Ureter (tissue), 1 donor: ENCODE measurements around the gene SMIM11. TPM values are rescaled to one million over a fixed set of nuclear protein-coding genes. Genes with fewer than 3 reads are reported as not detected.
"Not testable (repeated sequence)": the region's sequence is repeated elsewhere in the genome, so short reads cannot be mapped to it uniquely, and the experiment has no call there.

Experiments
- DNase-seq: peaks from one replicate; pipeline ENCODE4 v3.0.0-alpha.2; 2020; ENCODE audit warnings: low spot score
- total RNA-seq: library from RNA; stranded (reverse); gene quantifications from one replicate; pipeline ENCODE4 v1.2.4, GENCODE V29; 2023
- donor health status: DM: yes; HTN: yes; CAD: no.

Gene SMIM11
- total RNA-seq, 1 donor from 2014 or later, result 21.3 TPM

- DNase-seq, result not testable (repeated sequence)
Observed at GRCh38 chr21:34417448-34418077, 42.3 kb downstream of the SMIM11 start.

DNA sequence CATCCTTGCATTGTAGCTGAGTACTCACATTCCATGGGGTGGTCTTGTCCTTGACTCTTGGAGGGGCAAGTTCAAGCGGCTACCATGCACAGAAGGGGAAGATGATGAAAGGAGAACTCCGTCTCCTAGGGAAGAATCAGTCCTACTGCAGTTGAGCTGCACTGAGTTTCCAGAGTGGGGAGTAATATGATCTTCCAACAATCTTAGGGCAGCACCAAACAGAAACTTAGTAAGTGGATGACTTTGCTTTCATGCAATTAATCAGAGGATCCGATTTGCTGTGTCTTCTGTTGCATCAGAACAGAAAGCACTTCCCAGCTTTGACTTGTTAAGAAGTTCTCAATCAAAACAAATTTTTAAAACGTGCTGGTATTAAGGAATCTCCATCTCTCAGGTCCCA lies 48.5 kb downstream of the SMIM11 start, which contains the start of gene SMIM34:
Gene SMIM34, minus strand, starts transcription at position 147 of the 400 bp plus-strand sequence. Its CDS starts 112 bp downstream, at position 35.
- DNase-seq, result not testable (repeated sequence)

DNA sequence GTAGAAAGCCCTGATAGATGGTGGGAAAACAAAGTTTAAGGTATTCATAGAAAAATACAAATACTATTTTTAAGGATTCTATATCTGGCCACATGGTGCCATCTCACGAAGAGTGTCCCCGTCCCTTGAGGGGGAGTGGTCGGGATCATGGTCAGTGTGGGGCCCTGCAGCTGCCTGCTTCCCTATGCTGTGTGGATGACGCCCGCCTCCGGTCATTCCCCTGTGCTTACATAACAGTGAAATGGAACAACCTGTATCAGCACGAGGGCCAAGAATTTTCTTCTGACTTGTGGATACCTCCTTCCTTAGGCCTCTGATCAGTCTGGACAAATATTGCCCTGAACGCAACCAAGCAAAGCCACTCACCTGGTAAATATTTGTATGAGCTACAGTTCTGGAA lies 52.0 kb downstream of the SMIM11 start:
- DNase-seq, result not testable (repeated sequence)

GRCh38 chr21:34428441-34428840 lies 53.1 kb downstream of the SMIM11 start:
- DNase-seq, result not testable (repeated sequence)

GRCh38 chr21:34429710-34430109 lies 54.4 kb downstream of the SMIM11 start:
- DNase-seq, result not testable (repeated sequence)

Other genes starting within 250 kb of the SMIM11 start
- not detected for gene KCNE2, start 11.5 kb upstream of the SMIM11 start, total RNA-seq
- not detected for gene SMIM34, start 48.4 kb downstream of the SMIM11 start, total RNA-seq
- gene KCNE1, start 136.7 kb downstream of the SMIM11 start, total RNA-seq, result 2.3 TPM
- 22.8 TPM for gene RCAN1, start 239.6 kb downstream of the SMIM11 start, total RNA-seq